Mesothelial cell of epicardium (in vitro differentiated cells): ENCODE data around the gene CENPS. TPM values are rescaled to one million over a fixed set of nuclear protein-coding genes. Genes with fewer than 3 reads are reported as not detected.

Source experiments
- DNase-seq, 2 experiments: peaks; one replicate each; pipeline ENCODE4 v3.0.0; 2021; ENCODE audit warnings: low spot score in 2 of 2; ENCODE audit not compliant: unreplicated experiment in 2 of 2
- H3K27ac Mint-ChIP-seq: 2 replicates; pipeline ENCODE4 v1.8.0; 2021; ENCODE audit warnings: mixed read lengths
- H3K27me3 Mint-ChIP-seq: 2 replicates; pipeline ENCODE4 v1.8.0; 2021; ENCODE audit warnings: low read depth, mixed read lengths
- H3K36me3 Mint-ChIP-seq: 2 replicates; pipeline ENCODE4 v1.8.0; 2021; ENCODE audit warnings: mixed read lengths
- H3K4me1 Mint-ChIP-seq: 2 replicates; pipeline ENCODE4 v1.8.0; 2021; ENCODE audit warnings: mixed read lengths
- H3K4me3 Mint-ChIP-seq: 2 replicates; pipeline ENCODE4 v1.8.0; 2021; ENCODE audit warnings: mild to moderate bottlenecking, moderate library complexity, mixed read lengths
- H3K9me3 Mint-ChIP-seq: 2 replicates; pipeline ENCODE4 v1.8.0; 2021; ENCODE audit warnings: mixed read lengths
- total RNA-seq: library from RNA; stranded (reverse); gene quantifications from 3 replicates; pipeline ENCODE4 v1.2.1, GENCODE V29; 2021
- TF ChIP-seq, protein P1 (sequence below): fragments of 200-600 bp; sonication (generic); IDR thresholded peaks from one replicate; pipeline ENCODE4 v1.5.0; 2021; ENCODE audit warnings: antibody characterized with exemption; ENCODE audit not compliant: unreplicated experiment

CENPS gene
- total RNA-seq, 1 donor from 2014 or later, result 12.1 TPM

DNA sequence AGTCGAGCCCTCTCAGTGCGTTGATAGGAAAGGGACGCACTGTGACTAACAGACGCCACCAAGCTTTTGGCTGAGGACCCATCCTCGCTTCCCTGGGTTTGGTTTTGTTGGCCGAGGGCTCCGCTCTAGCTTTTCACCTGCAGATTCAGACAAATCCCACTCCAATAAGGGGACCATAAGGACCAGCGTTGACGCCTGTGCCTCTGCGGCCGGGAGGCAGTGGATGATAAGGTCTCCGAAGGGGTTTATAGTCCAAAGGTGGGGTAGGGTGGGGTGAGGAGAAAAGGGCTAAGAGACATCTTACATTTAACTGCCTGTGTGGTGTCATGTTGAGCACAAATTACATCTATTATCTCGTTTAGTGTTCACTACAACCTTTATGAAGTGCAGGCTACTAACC, 45.3 kb downstream of the CENPS start:
- Mint-ChIP-seq H3K27ac (peak overlapping the region; percentile 93), H3K4me3 (peak overlapping the region; percentile 89), H3K36me3 (no peaks in the 10 kb centered on the region), H3K27me3 (no peaks in the 10 kb centered on the region), H3K4me1 (peaks cover 38% of the 10 kb centered on the region), H3K9me3 (no peaks in the 10 kb centered on the region)
- TF ChIP-seq, protein P1, sequence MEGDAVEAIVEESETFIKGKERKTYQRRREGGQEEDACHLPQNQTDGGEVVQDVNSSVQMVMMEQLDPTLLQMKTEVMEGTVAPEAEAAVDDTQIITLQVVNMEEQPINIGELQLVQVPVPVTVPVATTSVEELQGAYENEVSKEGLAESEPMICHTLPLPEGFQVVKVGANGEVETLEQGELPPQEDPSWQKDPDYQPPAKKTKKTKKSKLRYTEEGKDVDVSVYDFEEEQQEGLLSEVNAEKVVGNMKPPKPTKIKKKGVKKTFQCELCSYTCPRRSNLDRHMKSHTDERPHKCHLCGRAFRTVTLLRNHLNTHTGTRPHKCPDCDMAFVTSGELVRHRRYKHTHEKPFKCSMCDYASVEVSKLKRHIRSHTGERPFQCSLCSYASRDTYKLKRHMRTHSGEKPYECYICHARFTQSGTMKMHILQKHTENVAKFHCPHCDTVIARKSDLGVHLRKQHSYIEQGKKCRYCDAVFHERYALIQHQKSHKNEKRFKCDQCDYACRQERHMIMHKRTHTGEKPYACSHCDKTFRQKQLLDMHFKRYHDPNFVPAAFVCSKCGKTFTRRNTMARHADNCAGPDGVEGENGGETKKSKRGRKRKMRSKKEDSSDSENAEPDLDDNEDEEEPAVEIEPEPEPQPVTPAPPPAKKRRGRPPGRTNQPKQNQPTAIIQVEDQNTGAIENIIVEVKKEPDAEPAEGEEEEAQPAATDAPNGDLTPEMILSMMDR, result no peak
- DNase-seq, result no peak

DNA sequence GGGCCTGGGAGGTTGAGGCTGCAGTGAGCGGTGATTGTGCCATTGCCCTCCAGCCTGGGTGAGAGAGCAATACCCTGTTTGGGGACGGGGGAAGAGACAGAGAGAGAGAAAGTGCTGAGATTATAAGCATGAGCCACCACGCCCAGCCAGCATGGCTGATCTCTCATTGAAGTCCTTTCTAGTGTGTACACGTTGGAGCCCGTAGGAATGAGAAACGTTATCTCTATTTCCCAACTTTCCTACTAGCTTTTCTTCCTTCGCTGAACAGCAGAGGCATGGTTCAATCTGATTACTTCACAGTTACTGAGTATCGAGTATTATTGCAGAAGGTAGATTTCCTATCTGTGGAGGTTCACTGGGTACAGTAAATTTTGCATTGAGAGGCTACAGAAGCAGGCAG, 49.1 kb downstream of the CENPS start:
- Mint-ChIP-seq H3K4me3 (no peak overlapping the region), H3K27me3 (no peaks in the 10 kb centered on the region), H3K36me3 (peaks cover 2% of the 10 kb centered on the region), H3K4me1 (peaks cover 19% of the 10 kb centered on the region), H3K9me3 (no peaks in the 10 kb centered on the region), H3K27ac (no peak overlapping the region)
- TF ChIP-seq, protein P1, result no peak
- no peak for DNase-seq

DNA sequence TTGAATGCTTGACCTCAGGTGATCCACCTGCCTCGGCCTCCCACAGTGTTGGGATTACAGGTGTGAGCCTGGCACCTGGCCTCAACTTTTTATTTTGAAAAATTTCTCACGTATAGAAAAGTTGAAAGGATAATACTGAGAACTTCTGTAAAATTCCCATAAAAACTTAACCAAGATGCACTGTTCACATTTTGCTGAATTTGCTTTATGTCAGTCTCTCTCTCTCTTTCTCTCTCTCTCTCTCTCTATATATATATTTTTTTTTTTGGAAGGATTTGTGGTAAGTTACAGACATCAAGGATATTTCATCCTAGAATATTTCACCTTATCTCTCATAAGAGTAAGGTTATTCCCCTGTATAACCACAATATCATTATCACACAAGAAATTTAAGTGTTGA, 50.4 kb downstream of the CENPS start:
- H3K9me3 Mint-ChIP-seq, result no peaks in the 10 kb centered on the region
- H3K27ac Mint-ChIP-seq, result no peak overlapping the region
- TF ChIP-seq, protein P1, result no peak
- peaks cover 10% of the 10 kb centered on the region for H3K36me3 Mint-ChIP-seq
- H3K4me3 Mint-ChIP-seq, result no peak overlapping the region
- H3K27me3 Mint-ChIP-seq, result no peaks in the 10 kb centered on the region
- H3K4me1 Mint-ChIP-seq, result peaks cover 11% of the 10 kb centered on the region
- no peak for DNase-seq

DNA sequence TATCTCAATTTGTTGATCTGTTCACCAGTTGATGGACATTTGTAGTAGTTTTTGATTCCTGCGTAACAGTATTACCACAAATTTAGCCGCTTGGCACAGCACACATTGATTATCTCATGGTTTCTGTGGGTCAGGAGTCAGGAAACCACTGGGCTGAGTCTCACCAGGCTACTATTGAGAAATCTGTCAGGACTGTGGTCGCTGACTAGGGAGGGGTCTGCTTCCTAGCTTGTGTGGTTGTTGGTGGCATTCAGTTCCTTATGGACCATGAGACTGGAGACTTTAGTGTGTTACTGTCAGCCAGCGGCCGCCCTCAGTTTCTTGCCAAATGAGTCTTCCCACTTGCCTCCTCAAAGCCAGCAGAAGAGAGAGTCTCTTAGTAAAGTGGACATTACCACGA, 54.3 kb downstream of the CENPS start:
- Mint-ChIP-seq H3K9me3 (no peaks in the 10 kb centered on the region), H3K36me3 (peaks cover 21% of the 10 kb centered on the region), H3K27me3 (no peaks in the 10 kb centered on the region), H3K27ac (no peak overlapping the region), H3K4me1 (peaks cover 4% of the 10 kb centered on the region), H3K4me3 (no peak overlapping the region)
- no peak for DNase-seq
- TF ChIP-seq, protein P1, result no peak

DNA sequence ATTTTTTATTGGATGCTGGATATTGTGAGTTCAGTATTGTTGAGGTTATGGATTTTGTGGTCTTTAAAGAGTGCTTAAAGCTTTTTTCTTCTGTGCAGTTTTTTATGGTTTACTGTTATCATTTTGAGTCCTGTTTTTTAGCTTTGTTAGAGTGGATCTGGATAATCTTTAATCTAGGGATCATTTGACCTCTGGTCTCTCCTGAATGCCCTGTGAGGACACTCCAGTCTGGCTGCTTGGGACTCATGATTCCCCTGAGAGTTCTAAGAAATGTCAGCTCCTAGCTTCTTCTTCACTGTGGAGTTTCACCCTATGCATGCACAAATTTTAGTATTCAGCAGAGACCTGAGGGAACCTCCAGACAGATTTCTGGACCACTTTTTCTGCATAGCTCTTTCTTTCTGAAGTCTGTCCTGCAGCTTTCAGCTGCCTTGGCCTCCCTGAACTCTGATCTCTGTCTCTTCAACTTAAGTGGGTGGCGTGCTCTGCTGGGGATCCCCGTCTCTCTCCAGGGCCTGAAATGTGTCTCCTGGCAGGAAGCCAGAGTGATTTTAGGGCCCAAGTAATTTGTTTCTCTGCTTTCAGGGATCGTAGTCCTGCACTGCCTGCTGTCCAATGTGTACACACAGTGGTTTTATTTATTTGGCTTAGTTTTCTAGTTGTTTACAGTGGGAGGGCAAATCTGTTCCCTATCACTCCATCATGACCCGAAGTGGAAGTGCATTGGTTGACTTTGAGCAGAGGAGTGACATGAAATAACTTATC, 59.2 kb downstream of the CENPS start:
- peak overlapping the region; percentile 39 for H3K27ac Mint-ChIP-seq

More for the DNA sequence above, 59.2 kb downstream of the CENPS start:
- H3K27me3 Mint-ChIP-seq, result no peaks in the 10 kb centered on the region
- no peaks in the 10 kb centered on the region for H3K9me3 Mint-ChIP-seq
- H3K4me3 Mint-ChIP-seq, result no peak overlapping the region
- peaks cover 12% of the 10 kb centered on the region for H3K4me1 Mint-ChIP-seq
- peaks cover 20% of the 10 kb centered on the region for H3K36me3 Mint-ChIP-seq
- TF ChIP-seq, protein P1, result no peak
- no peak for DNase-seq
